GM21381 (cell line): ENCODE results near the gene CYP11A1.
"Not testable (repeated sequence)": the region's sequence is repeated elsewhere in the genome, so short reads cannot be mapped to it uniquely, and the experiment has no call there.

ENCODE experiments used
- ATAC-seq: cut with Tn5 transposase; IDR thresholded peaks from one replicate; pipeline ENCODE4 v1.9.1; 2021; ENCODE audit warnings: mild to moderate bottlenecking, moderate library complexity; ENCODE audit not compliant: unreplicated experiment

Gene CYP11A1

GRCh38 chr15:74376825-74377581 is 9.6 kb upstream of the CYP11A1 start:
- no peak for ATAC-seq

- ATAC-seq: no peak
These were observed 8.8 kb upstream of the CYP11A1 start for GRCh38 chr15:74376226-74376625.

GRCh38 chr15:74375303-74375693 is 7.9 kb upstream of the CYP11A1 start:
- ATAC-seq: no peak

GRCh38 chr15:74374648-74375302 is 7.3 kb upstream of the CYP11A1 start:
- ATAC-seq: peak; percentile 2

- ATAC-seq: peak; percentile 64
These were observed 6.5 kb upstream of the CYP11A1 start for GRCh38 chr15:74373731-74374647.

GRCh38 chr15:74373056-74373650 is 5.7 kb upstream of the CYP11A1 start:
- no peak for ATAC-seq

GRCh38 chr15:74370471-74370870 is 3.0 kb upstream of the CYP11A1 start:
- ATAC-seq: no peak

- ATAC-seq: no peak
These were observed 2.3 kb upstream of the CYP11A1 start for GRCh38 chr15:74369756-74370155.

GRCh38 chr15:74369084-74369745 is 1.8 kb upstream of the CYP11A1 start:
- ATAC-seq: no peak

GRCh38 chr15:74368121-74368520 is 675 bp upstream of the CYP11A1 start:
- ATAC-seq: no peak

- no peak for ATAC-seq
These were observed 1.6 kb downstream of the CYP11A1 start for GRCh38 chr15:74365598-74366445.

- no peak for ATAC-seq
These were observed 2.4 kb downstream of the CYP11A1 start for GRCh38 chr15:74364936-74365597.

- no peak for ATAC-seq
These were observed 5.0 kb downstream of the CYP11A1 start for GRCh38 chr15:74362482-74362881.

GRCh38 chr15:74360855-74361254 is 6.6 kb downstream of the CYP11A1 start:
- ATAC-seq: not testable (repeated sequence)

- ATAC-seq: not testable (repeated sequence)
These were observed 8.1 kb downstream of the CYP11A1 start for GRCh38 chr15:74359376-74359775.

GRCh38 chr15:74357514-74357913 is 9.9 kb downstream of the CYP11A1 start:
- not testable (repeated sequence) for ATAC-seq

- ATAC-seq: not testable (repeated sequence)
These were observed 11.4 kb downstream of the CYP11A1 start for GRCh38 chr15:74356050-74356449.

- ATAC-seq: not testable (repeated sequence)
These were observed 13.5 kb downstream of the CYP11A1 start for GRCh38 chr15:74353992-74354391.

GRCh38 chr15:74352393-74352910 is 15.0 kb downstream of the CYP11A1 start:
- ATAC-seq: no peak
